Hepatocyte (in vitro differentiated cells): Measurements from ENCODE around the gene PIGK.

ENCODE experiments used
- EZH2 ChIP-seq: fragments of 200-600 bp; sonication (generic); IDR thresholded peaks from 2 replicates; pipeline ENCODE4 v1.6.1; 2016; ENCODE audit warnings: antibody characterized with exemption, mild to moderate bottlenecking, borderline replicate concordance
- TF ChIP-seq, protein P1 (sequence below): fragments of 200-600 bp; sonication (generic); IDR thresholded peaks from 2 replicates; pipeline ENCODE4 v1.5.1; 2016; ENCODE audit warnings: antibody characterized with exemption, mild to moderate bottlenecking; ENCODE audit not compliant: poor library complexity

DNA sequence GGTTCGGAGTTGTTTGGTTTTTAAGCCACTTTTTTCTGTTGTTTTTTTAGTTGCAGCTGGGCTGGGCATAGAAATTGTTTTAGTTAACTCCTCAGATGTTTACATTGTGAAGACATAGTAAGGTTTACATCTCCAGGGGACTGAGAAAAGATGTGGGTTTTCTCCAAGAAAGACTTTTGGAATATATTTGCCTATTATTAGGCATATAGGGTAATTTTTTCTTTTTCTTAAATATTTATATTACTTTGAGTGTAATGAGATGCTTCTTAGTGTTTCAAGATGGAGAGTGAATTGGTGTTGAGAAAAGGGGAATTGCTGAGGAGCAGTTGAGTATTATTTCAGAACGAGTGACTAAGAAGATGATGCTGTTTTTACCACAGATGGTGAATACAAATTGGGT lies 26.6 kb upstream of the PIGK start:
- TF ChIP-seq, protein P1, sequence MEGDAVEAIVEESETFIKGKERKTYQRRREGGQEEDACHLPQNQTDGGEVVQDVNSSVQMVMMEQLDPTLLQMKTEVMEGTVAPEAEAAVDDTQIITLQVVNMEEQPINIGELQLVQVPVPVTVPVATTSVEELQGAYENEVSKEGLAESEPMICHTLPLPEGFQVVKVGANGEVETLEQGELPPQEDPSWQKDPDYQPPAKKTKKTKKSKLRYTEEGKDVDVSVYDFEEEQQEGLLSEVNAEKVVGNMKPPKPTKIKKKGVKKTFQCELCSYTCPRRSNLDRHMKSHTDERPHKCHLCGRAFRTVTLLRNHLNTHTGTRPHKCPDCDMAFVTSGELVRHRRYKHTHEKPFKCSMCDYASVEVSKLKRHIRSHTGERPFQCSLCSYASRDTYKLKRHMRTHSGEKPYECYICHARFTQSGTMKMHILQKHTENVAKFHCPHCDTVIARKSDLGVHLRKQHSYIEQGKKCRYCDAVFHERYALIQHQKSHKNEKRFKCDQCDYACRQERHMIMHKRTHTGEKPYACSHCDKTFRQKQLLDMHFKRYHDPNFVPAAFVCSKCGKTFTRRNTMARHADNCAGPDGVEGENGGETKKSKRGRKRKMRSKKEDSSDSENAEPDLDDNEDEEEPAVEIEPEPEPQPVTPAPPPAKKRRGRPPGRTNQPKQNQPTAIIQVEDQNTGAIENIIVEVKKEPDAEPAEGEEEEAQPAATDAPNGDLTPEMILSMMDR, result no peak
- no peak for TF ChIP-seq EZH2
